A549 treated with DMSO at 1 μM for 4 hours (cell line): ENCODE results near the gene KRTAP1-3. TPM values are rescaled to one million over a fixed set of nuclear protein-coding genes. Genes with fewer than 3 reads are reported as not detected.

ENCODE experiments used
- total RNA-seq: library from RNA; stranded (reverse); fragments of 200-300 nt; extraction: Qiagen RNA extraction; gene quantifications from 5 replicates; pipeline ENCODE4 v1.2.3, GENCODE V29; 2022; ENCODE audit warnings: low read depth

The KRTAP1-3 gene
- not detected in 5 replicates for total RNA-seq

GRCh38 chr17:41034346-41034935 lies at the start of gene KRTAP1-3:
KRTAP1-3 (minus strand) TSS chr17:41034874; CDS start chr17:41034821, 53 bp downstream.

DNA sequence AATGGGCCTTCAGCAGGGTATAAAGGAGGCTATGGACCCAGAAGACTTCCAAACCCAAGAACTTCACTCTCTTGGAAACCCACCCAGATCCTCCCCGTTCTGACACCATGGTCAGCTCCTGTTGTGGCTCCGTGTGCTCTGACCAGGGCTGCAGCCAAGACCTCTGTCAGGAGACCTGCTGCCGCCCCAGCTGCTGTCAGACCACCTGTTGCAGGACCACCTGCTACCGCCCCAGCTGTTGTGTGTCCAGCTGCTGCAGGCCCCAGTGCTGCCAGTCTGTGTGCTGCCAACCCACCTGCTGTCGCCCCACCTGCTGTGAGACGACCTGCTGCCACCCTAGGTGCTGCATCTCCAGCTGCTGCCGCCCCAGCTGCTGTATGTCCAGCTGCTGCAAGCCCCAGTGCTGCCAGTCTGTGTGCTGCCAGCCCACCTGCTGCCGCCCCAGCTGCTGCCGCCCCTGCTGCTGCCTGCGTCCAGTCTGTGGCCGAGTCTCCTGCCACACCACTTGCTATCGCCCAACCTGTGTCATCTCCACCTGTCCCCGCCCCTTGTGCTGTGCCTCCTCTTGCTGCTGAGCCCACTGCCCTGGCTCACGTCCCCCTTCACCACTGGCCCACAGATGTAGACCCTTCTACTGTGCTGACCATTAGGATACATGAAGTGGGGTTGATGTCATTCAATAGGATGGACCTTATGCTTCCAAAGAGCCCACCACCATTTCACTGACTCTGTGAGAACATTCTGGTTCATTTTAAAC lies 49.6 kb upstream of the KRTAP1-3 start, which contains the start of gene KRTAP4-7:
Gene KRTAP4-7, plus strand, starts transcription at position 51 of the 757 bp plus-strand sequence. Its CDS starts 57 bp downstream, at position 108.

GRCh38 chr17:41065829-41066624 lies 31.4 kb upstream of the KRTAP1-3 start, which contains the start of gene KRTAP2-4:
KRTAP2-4 (minus strand) TSS chr17:41065879; CDS start chr17:41065845, 34 bp downstream.

GRCh38 chr17:41060052-41060604 lies 25.5 kb upstream of the KRTAP1-3 start, which contains the start of gene KRTAP2-3:
KRTAP2-3 (minus strand) TSS chr17:41060114; CDS start chr17:41060050, 64 bp downstream.

GRCh38 chr17:41055130-41055529 lies 20.5 kb upstream of the KRTAP1-3 start, which contains the start of gene KRTAP2-2:
KRTAP2-2 (minus strand) TSS chr17:41055230; CDS start chr17:41055211, 19 bp downstream.

GRCh38 chr17:41046735-41047465 lies 12.2 kb upstream of the KRTAP1-3 start, which contains the start of gene KRTAP2-1:
KRTAP2-1 (minus strand) TSS chr17:41047316; CDS start chr17:41047267, 49 bp downstream.

GRCh38 chr17:41040783-41041571 lies 6.3 kb upstream of the KRTAP1-3 start, which contains the start of gene KRTAP1-1:
KRTAP1-1 (minus strand) TSS chr17:41041450; CDS start chr17:41041397, 53 bp downstream.

GRCh38 chr17:41029633-41030245 lies 4.9 kb downstream of the KRTAP1-3 start, which contains the start of gene KRTAP1-4:
KRTAP1-4 (minus strand) TSS chr17:41030195; CDS start chr17:41030078, 117 bp downstream.

DNA sequence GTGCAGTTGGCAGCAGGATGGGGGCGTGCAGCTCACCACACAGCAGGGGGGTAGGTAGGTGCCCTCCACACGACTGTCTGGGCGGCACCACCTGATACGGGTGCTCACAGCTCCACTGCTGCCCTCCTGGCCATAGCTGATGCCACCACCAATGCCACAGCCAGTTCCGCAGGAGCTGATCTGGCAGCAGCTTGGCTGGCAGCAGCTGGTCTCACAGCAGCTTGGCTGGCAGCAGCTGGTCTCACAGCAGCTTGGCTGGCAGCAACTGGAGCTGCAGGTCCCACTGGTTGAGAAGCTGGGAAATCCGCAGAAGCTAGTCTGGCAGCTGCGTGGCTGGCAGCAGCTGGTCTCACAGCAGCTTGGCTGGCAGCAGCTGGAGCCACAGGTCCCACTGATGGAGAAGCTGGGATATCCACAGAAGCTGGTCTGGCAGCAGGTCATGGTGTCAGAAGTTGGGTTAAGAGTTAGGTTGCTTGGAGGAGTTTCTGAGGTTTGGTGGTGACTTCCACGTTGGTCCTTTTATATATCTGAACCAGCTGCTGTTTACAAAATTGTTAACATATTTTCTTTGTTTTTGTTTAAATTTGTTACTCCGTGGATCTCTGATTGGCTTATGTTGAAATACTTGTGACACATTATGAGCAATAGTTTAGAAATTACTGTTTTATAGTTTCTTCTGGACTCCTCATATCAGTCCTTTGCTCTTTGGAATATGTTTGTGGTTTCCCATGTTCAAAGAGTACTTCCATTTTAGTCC lies 7.8 kb downstream of the KRTAP1-3 start, which contains the start of gene KRTAP1-5:
Gene KRTAP1-5, minus strand, starts transcription at position 494 of the 757 bp plus-strand sequence. Its CDS starts 53 bp downstream, at position 441.

DNA sequence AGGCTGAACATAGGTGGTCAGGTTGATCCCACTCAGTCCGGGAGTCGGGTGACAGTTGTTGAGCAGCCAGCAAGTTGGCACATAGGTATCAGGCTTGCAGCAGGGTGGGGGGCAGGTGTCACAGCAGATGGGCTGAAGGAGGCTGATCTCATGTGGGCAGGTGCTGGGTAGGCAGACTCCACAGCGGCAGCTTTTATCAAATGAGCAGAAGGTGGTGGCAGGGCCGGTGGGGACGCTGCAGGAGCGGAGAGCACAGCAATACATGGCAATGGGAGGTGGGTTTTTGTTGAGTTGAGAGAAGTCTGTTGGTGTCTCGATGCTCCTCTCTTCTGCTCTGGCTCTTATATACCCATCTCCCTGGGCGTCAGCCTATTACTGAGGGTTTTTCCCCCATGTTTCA lies 25.9 kb downstream of the KRTAP1-3 start, which contains the start of gene KRTAP3-1:
Gene KRTAP3-1, minus strand, starts transcription at position 318 of the 400 bp plus-strand sequence. Its CDS starts 54 bp downstream, at position 264.

DNA sequence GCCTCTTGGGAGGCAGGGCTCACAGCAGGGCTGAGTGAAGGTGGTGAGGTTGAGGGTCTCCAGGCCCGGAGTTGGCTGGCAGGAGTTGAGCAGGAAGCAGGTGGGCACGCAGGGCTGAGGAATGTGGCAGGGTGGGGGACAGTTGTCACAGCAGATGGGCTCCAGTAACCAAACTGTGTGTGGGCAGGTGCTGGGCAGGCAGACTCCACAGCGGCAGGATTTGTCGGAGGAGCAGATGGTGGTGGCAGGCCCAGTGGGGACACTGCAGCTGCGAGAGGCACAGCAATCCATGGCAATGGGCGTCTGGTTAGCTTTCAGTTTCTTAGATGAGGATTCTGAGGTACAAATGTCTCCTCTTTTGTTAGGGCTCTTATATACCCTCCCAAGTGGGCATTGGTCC lies 35.1 kb downstream of the KRTAP1-3 start, which contains the start of gene KRTAP3-2:
Gene KRTAP3-2, minus strand, starts transcription at position 344 of the 400 bp plus-strand sequence. Its CDS starts 53 bp downstream, at position 291.

DNA sequence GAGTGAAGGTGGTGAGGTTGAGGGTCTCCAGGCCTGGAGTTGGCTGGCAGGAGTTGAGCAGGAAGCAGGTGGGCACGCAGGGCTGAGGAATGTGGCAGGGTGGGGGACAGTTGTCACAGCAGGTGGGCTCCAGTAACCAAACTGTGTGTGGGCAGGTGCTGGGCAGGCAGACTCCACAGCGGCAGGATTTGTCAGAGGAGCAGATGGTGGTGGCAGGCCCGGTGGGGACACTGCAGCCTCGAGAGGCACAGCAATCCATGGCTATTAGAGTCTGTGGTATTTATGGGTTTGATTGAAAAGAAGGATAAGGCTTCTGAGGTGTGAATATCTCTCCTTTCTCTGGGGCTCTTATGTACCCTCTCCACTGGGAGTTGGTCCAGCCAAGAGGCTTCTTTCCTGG lies 40.8 kb downstream of the KRTAP1-3 start, which contains the start of gene KRTAP3-3:
Gene KRTAP3-3, minus strand, starts transcription at position 326 of the 400 bp plus-strand sequence. Its CDS starts 67 bp downstream, at position 259.

GRCh38 chr17:40984226-40984625 lies 50.4 kb downstream of the KRTAP1-3 start, which contains the start of gene KRT40:
KRT40 (minus strand) TSS chr17:40984326; CDS start chr17:40984273, 53 bp downstream.

Other genes with a start within 250 kb of the KRTAP1-3 start
- not detected in 5 replicates for gene KRT28, start 234.9 kb downstream of the KRTAP1-3 start, total RNA-seq
- gene KRT10, start 212.3 kb downstream of the KRTAP1-3 start, total RNA-seq = 80.9 to 125 TPM (median 111 TPM) in 5 replicates
- gene KRT12, start 167.7 kb downstream of the KRTAP1-3 start, total RNA-seq = not detected in 5 replicates
- gene KRT20, start 149.6 kb downstream of the KRTAP1-3 start, total RNA-seq = 0.29 to 0.47 TPM (median 0.32 TPM) in 5 replicates
- gene KRT23, start 97.2 kb downstream of the KRTAP1-3 start, total RNA-seq = 0.09 to 0.18 TPM (median 0.10 TPM) in 3 of 5 replicates, not detected in the others
- gene KRT39, start 67.9 kb downstream of the KRTAP1-3 start, total RNA-seq = not detected in 5 replicates
- gene KRT40, start 50.5 kb downstream of the KRTAP1-3 start, total RNA-seq = not detected in 5 replicates
- gene KRTAP3-3, start 40.7 kb downstream of the KRTAP1-3 start, total RNA-seq = not detected in 5 replicates
- 0.26 to 0.35 TPM (median 0.34 TPM) in 3 of 5 replicates, not detected in the others for gene KRTAP3-2, start 35.0 kb downstream of the KRTAP1-3 start, total RNA-seq
- gene KRTAP3-1, start 25.7 kb downstream of the KRTAP1-3 start, total RNA-seq = not detected in 5 replicates
- gene KRTAP1-5, start 7.7 kb downstream of the KRTAP1-3 start, total RNA-seq = 0.08 TPM in 1 of 5 replicates, not detected in the others
- not detected in 5 replicates for gene KRTAP1-4, start 4.7 kb downstream of the KRTAP1-3 start, total RNA-seq
- not detected in 5 replicates for gene KRTAP1-1, start 6.6 kb upstream of the KRTAP1-3 start, total RNA-seq
- not detected in 5 replicates for gene KRTAP2-1, start 12.4 kb upstream of the KRTAP1-3 start, total RNA-seq
- not detected in 5 replicates for gene KRTAP2-2, start 20.4 kb upstream of the KRTAP1-3 start, total RNA-seq
- 0.12 to 0.13 TPM in 2 of 5 replicates, not detected in the others for gene KRTAP2-3, start 25.2 kb upstream of the KRTAP1-3 start, total RNA-seq
- gene KRTAP2-4, start 31.0 kb upstream of the KRTAP1-3 start, total RNA-seq = not detected in 5 replicates
- not detected in 5 replicates for gene KRTAP4-7, start 49.3 kb upstream of the KRTAP1-3 start, total RNA-seq
- not detected in 5 replicates for gene KRTAP4-8, start 63.3 kb upstream of the KRTAP1-3 start, total RNA-seq
- gene KRTAP4-16, start 67.3 kb upstream of the KRTAP1-3 start, total RNA-seq = not detected in 5 replicates
- 0.20 TPM in 1 of 5 replicates, not detected in the others for gene KRTAP4-9, start 70.5 kb upstream of the KRTAP1-3 start, total RNA-seq
- not detected in 5 replicates for gene KRTAP4-11, start 83.5 kb upstream of the KRTAP1-3 start, total RNA-seq
- not detected in 5 replicates for gene KRTAP4-12, start 89.3 kb upstream of the KRTAP1-3 start, total RNA-seq
- not detected in 5 replicates for gene KRTAP4-6, start 105.7 kb upstream of the KRTAP1-3 start, total RNA-seq
- gene KRTAP4-5, start 115.0 kb upstream of the KRTAP1-3 start, total RNA-seq = not detected in 5 replicates
- gene KRTAP4-4, start 125.9 kb upstream of the KRTAP1-3 start, total RNA-seq = not detected in 5 replicates
- not detected in 5 replicates for gene KRTAP4-3, start 133.3 kb upstream of the KRTAP1-3 start, total RNA-seq
- not detected in 5 replicates for gene KRTAP4-2, start 143.3 kb upstream of the KRTAP1-3 start, total RNA-seq
- gene KRTAP4-1, start 150.0 kb upstream of the KRTAP1-3 start, total RNA-seq = 0.15 to 0.30 TPM (median 0.20 TPM) in 4 of 5 replicates, not detected in the other
- gene KRTAP9-1, start 155.0 kb upstream of the KRTAP1-3 start, total RNA-seq = not detected in 5 replicates
- not detected in 5 replicates for gene KRTAP9-2, start 191.8 kb upstream of the KRTAP1-3 start, total RNA-seq
- not detected in 5 replicates for gene KRTAP9-3, start 197.6 kb upstream of the KRTAP1-3 start, total RNA-seq
- not detected in 5 replicates for gene KRTAP9-8, start 203.1 kb upstream of the KRTAP1-3 start, total RNA-seq
- gene KRTAP9-4, start 214.8 kb upstream of the KRTAP1-3 start, total RNA-seq = not detected in 5 replicates
- gene KRTAP9-9, start 220.5 kb upstream of the KRTAP1-3 start, total RNA-seq = not detected in 5 replicates
- gene KRTAP9-6, start 230.5 kb upstream of the KRTAP1-3 start, total RNA-seq = not detected in 5 replicates
- not detected in 5 replicates for gene KRTAP9-7, start 240.8 kb upstream of the KRTAP1-3 start, total RNA-seq